ENCODE results near the gene ZNF426.

Gene ZNF426

GRCh38 chr19:9498183-9498902 is 40.1 kb downstream of the ZNF426 start, which contains the start of gene ZNF560:
Gene ZNF560, minus strand, starts transcription at chr19:9498616. Its CDS starts 23,303 bp downstream, at chr19:9475313.
- DNase-seq = no peak

- no peak for DNase-seq
These were observed 44.3 kb downstream of the ZNF426 start for GRCh38 chr19:9494096-9494495.

GRCh38 chr19:9487016-9487415 is 51.4 kb downstream of the ZNF426 start:
- DNase-seq = no peak

GRCh38 chr19:9485140-9485539 is 53.3 kb downstream of the ZNF426 start:
- no peak for DNase-seq

- DNase-seq = no peak
These were observed 63.5 kb downstream of the ZNF426 start for GRCh38 chr19:9474975-9475374.

Data from anterior cingulate cortex (tissue), 58 donors.